Muscle of leg (tissue), 11 donors: ENCODE measurements around the gene FBXL17. TPM values are rescaled to one million over a fixed set of nuclear protein-coding genes. Genes with fewer than 3 reads are reported as not detected.

Experiments used
- DNase-seq: peaks from one replicate; pipeline ENCODE4 v3.0.0; 2013
- H3K27ac ChIP-seq: one replicate; pipeline ENCODE4 v1.5.1; 2013; ENCODE audit warnings: mild to moderate bottlenecking, low read length, control low read depth
- H3K27me3 ChIP-seq: one replicate; pipeline ENCODE4 v1.6.1; 2013; ENCODE audit warnings: low read length; ENCODE audit not compliant: control insufficient read depth, insufficient read depth
- H3K36me3 ChIP-seq: one replicate; pipeline ENCODE4 v1.6.1; 2013; ENCODE audit warnings: low read length; ENCODE audit not compliant: control insufficient read depth, insufficient read depth
- H3K4me1 ChIP-seq: one replicate; pipeline ENCODE4 v1.6.1; 2013; ENCODE audit warnings: low read length; ENCODE audit not compliant: control insufficient read depth, insufficient read depth
- H3K4me3 ChIP-seq: one replicate; pipeline ENCODE4 v1.5.1; 2013; ENCODE audit warnings: low read length, control low read depth
- H3K9me3 ChIP-seq: replicated peaks from 2 replicates; pipeline ENCODE4 v1.6.1; 2013; ENCODE audit warnings: low read depth, low read length; ENCODE audit not compliant: control insufficient read depth
- WGBS: methylation state at CpG from one replicate; pipeline ENCODE4 v1.1.5; 2013; ENCODE audit warnings: missing lambda C conversion rate; ENCODE audit not compliant: insufficient coverage; 5-methylcytosine and 5-hydroxymethylcytosine counted together
- polyA plus RNA-seq, 8 donors: library from polyadenylated mRNA; unstranded; fragments of 120-200 nt; gene quantifications; one replicate each; pipeline versions ENCODE4 v1.2.1 to v1.2.3, GENCODE V29; 2013; ENCODE audit warnings: inconsistent platforms in 1 of 8, low replicate concordance in 1 of 8; ENCODE audit not compliant: insufficient read length in 8 of 8, insufficient read depth in 1 of 8
- total RNA-seq: library from RNA; stranded (reverse); fragments of 120-200 nt; gene quantifications from one replicate; pipeline ENCODE4 v1.2.4, GENCODE V29; 2013

The FBXL17 gene
- total and polyA plus RNA-seq, 9 donors, result 14.6 to 23.7 (median 19.4) TPM

DNA sequence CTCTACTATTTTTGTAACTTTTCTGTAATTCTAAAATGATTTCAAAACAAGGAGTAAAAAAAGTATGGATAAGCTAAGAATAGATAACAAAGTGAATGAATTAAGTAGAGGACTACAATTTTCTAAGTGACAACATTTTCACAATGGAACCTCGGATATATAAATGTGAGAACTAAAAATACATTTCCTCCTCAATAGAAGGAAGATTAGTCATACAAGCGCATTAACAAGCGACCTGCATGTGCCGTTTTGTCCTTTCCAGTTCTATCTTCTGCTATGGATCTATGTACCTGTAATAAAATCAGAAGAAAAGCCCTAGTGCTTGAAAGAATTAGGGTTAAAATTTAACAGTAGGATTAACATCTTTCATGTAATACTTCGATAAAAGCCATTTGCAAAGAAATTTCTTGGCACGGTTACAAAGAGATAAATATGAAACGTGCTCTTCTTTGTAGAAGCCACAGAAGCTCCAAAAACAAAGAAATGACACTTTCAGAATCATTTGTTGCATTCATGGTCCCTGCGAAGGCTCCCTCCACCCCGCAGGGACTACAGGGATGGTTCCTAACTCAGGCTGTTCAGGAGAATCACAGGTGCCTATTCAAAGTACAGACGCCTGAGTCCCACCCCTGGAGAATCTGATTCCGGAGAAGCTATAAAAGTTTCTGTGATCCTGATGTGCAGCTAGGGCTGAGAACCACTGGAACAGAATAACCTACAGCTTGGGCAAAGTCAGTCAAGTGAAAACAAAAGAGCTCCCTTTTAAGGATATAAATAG is 494.5 kb downstream of the FBXL17 start:
- Histone ChIP-seq H3K4me1 (peaks cover 2% of the 10 kb centered on the region), H3K9me3 (no peaks in the 10 kb centered on the region), H3K36me3 (no peaks in the 10 kb centered on the region), H3K27me3 (no peaks in the 10 kb centered on the region), H3K27ac (no peak overlapping the region), H3K4me3 (no peak overlapping the region)
- no peak for DNase-seq
- 51% methylated on average over 7 of the region's 11 CpGs for WGBS

- Histone ChIP-seq H3K27me3 (no peaks in the 10 kb centered on the region), H3K4me1 (peaks cover 2% of the 10 kb centered on the region), H3K27ac (no peak overlapping the region), H3K9me3 (no peaks in the 10 kb centered on the region), H3K36me3 (no peaks in the 10 kb centered on the region), H3K4me3 (no peak overlapping the region)
- no CpG with 5 or more reads among the region's 2 CpGs for WGBS
- no peak for DNase-seq
These were observed 496.3 kb downstream of the FBXL17 start for GRCh38 chr5:107885601-107886000.

GRCh38 chr5:107884871-107885270 is 497.0 kb downstream of the FBXL17 start:
- no CpG with 5 or more reads among the region's 1 CpG for WGBS
- Histone ChIP-seq H3K4me3 (no peak overlapping the region), H3K4me1 (peaks cover 2% of the 10 kb centered on the region), H3K27me3 (no peaks in the 10 kb centered on the region), H3K36me3 (no peaks in the 10 kb centered on the region), H3K9me3 (no peaks in the 10 kb centered on the region), H3K27ac (no peak overlapping the region)
- no peak for DNase-seq

DNA sequence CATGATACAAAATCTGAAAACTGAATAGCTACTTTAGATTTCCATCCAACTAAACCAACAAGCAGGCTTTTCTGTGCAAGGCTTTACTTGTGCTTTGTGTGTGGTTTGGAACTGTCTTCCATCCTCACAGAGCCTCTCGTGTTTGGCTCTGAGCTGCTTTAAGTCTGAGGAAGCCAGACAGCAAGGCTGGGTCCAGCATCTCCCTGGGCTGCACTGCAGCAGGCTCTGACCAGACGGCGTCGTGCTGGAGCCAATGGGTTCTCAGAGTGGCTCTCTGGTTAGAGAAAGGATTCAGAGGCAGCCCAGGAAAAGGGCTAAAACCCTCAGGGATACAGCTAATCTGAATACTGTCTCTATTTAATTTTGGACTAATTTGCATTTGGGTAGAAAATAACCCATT is 503.2 kb downstream of the FBXL17 start:
- peak; percentile 64 for DNase-seq

GRCh38 chr5:107876906-107877305 is 505.0 kb downstream of the FBXL17 start:
- no peak overlapping the region for H3K4me3 ChIP-seq
- 0% methylated on average over 1 of the region's 6 CpGs for WGBS
- H3K4me1 ChIP-seq, result no peaks in the 10 kb centered on the region
- DNase-seq, result no peak
- H3K36me3 ChIP-seq, result no peaks in the 10 kb centered on the region
- no peak overlapping the region for H3K27ac ChIP-seq
- no peaks in the 10 kb centered on the region for H3K9me3 ChIP-seq
- H3K27me3 ChIP-seq, result no peaks in the 10 kb centered on the region

More for the DNA sequence above, 503.2 kb downstream of the FBXL17 start:
- Histone ChIP-seq H3K27me3 (no peaks in the 10 kb centered on the region), H3K4me3 (no peak overlapping the region), H3K4me1 (no peaks in the 10 kb centered on the region), H3K9me3 (no peaks in the 10 kb centered on the region), H3K27ac (no peak overlapping the region), H3K36me3 (no peaks in the 10 kb centered on the region)
- WGBS, result 34% methylated on average over 4 of the region's 4 CpGs

- H3K27me3 ChIP-seq, result no peaks in the 10 kb centered on the region
- H3K27ac ChIP-seq, result no peak overlapping the region
- DNase-seq, result no peak
- H3K9me3 ChIP-seq, result no peaks in the 10 kb centered on the region
- 46% methylated on average over 5 of the region's 7 CpGs for WGBS
- no peak overlapping the region for H3K4me3 ChIP-seq
- no peaks in the 10 kb centered on the region for H3K36me3 ChIP-seq
- H3K4me1 ChIP-seq, result no peaks in the 10 kb centered on the region
These were observed 505.6 kb downstream of the FBXL17 start for GRCh38 chr5:107876261-107876660.

GRCh38 chr5:107875833-107876232 is 506.1 kb downstream of the FBXL17 start:
- no peaks in the 10 kb centered on the region for H3K4me1 ChIP-seq
- peak; percentile 24 for DNase-seq
- H3K27me3 ChIP-seq, result no peaks in the 10 kb centered on the region
- WGBS, result 67% methylated on average over 3 of the region's 9 CpGs
- H3K27ac ChIP-seq, result no peak overlapping the region
- H3K4me3 ChIP-seq, result no peak overlapping the region
- no peaks in the 10 kb centered on the region for H3K36me3 ChIP-seq
- no peaks in the 10 kb centered on the region for H3K9me3 ChIP-seq

DNA sequence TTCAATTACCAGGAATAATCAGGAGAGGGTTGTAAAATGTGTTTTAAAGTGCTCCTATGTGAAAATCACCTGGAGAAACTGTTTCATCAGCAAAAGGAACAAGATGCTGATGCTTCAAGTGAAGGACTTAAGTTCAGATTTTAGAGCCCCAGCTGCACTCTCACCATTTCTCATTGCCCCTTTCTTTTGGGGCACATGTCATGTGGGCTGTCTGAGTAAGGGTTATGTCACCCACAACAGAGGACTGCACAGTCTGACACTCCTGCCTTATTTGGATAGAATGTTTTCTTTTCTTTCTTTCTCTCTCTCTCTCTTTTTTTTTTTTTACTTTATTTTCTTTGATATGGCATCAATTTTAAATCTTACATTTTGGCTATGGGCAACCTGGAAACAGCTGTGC is 507.1 kb downstream of the FBXL17 start:
- DNase-seq, result no peak
- Histone ChIP-seq H3K4me1 (no peaks in the 10 kb centered on the region), H3K9me3 (no peaks in the 10 kb centered on the region), H3K27me3 (no peaks in the 10 kb centered on the region), H3K36me3 (no peaks in the 10 kb centered on the region), H3K4me3 (no peak overlapping the region), H3K27ac (no peak overlapping the region)

DNA sequence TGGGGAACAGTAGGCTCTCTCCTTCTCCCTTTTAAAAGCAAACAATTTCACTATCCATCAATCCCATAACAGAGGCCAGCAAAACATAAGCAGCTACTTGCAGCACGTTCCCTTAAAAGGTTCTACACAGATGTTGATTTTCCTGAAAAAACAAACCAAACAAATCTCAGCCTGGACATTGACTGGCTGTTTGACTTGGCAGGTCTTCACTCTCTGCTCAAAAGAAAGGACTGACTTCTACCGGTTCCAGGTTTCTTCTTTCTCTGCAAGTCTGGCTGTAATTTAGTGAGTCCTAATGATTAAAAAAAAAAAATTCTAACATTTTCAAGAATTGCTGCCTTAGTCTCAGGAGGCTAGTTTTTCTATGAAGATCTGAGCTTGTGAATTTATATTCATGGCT is 508.0 kb downstream of the FBXL17 start:
- no peaks in the 10 kb centered on the region for H3K36me3 ChIP-seq
- 33% methylated on average over 1 of the region's 2 CpGs for WGBS
- no peaks in the 10 kb centered on the region for H3K27me3 ChIP-seq
- no peaks in the 10 kb centered on the region for H3K4me1 ChIP-seq
- no peak overlapping the region for H3K4me3 ChIP-seq
- DNase-seq, result no peak
- no peaks in the 10 kb centered on the region for H3K9me3 ChIP-seq
- no peak overlapping the region for H3K27ac ChIP-seq

GRCh38 chr5:107871023-107871422 is 510.9 kb downstream of the FBXL17 start:
- Histone ChIP-seq H3K4me1 (no peaks in the 10 kb centered on the region), H3K27ac (no peak overlapping the region)
- WGBS, result no CpG with 5 or more reads among the region's 3 CpGs

More at GRCh38 chr5:107871023-107871422, 510.9 kb downstream of the FBXL17 start:
- no peaks in the 10 kb centered on the region for H3K36me3 ChIP-seq
- H3K4me3 ChIP-seq, result no peak overlapping the region
- no peaks in the 10 kb centered on the region for H3K27me3 ChIP-seq
- DNase-seq, result no peak
- no peaks in the 10 kb centered on the region for H3K9me3 ChIP-seq
